Embryonic facial prominence (tissue), 1 donor: ENCODE data around the gene CYGB.

Source experiments
- DNase-seq: peaks from one replicate; pipeline ENCODE4 v3.0.0-alpha.2; 2016; ENCODE audit errors: extremely low spot score

CYGB gene

GRCh38 chr17:76480632-76481031, 56.9 kb downstream of the CYGB start:
- peak; percentile 23 for DNase-seq

DNA sequence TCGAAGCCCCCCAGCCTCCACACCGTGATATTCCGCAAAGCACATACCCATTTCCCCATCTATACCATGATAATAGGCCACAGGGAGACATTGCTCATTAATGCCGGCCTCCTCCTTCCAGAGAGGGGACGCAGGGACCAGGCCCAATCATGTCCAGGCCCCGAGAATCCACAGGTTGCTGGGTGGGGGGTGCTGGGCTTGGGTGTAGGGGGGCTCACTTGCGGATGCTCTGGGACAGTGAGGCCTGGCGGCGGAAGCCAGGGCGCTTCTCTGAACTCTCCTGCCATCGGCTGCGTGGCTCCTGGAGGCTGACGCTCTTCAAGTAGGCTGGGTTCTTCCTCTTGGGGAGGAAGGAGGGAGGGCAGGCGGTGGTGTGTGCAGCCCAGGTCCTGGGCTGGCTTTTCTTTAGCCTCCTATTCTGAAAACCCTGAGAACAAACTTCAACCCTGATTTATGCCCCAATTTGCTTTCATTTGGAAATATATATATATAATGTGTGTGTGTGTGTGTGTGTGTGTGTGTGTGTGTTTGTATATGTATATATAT, 57.9 kb downstream of the CYGB start:
- no peak for DNase-seq

GRCh38 chr17:76478730-76479514, 58.6 kb downstream of the CYGB start:
- no peak for DNase-seq

- DNase-seq, result no peak
Measured at GRCh38 chr17:76478097-76478496, 59.4 kb downstream of the CYGB start.

- DNase-seq, result no peak
Measured at GRCh38 chr17:76477576-76477975, 59.9 kb downstream of the CYGB start.
